SU-DHL-6 (cell line): ENCODE measurements around the gene PRDM11.

Experiments used
- H2AFZ ChIP-seq: fragments of 200-600 bp; sonication (generic); 2 replicates; pipeline ENCODE4 v1.6.1; 2014; ENCODE audit warnings: low read depth, mild to moderate bottlenecking, moderate library complexity, mixed read lengths, antibody characterized with exemption, low read length; ENCODE audit not compliant: severe bottlenecking
- H3F3A ChIP-seq: fragments of 200-600 bp; shearing (Covaris generic); 2 replicates; pipeline ENCODE4 v1.6.0; 2016; ENCODE audit warnings: antibody characterized with exemption, mild to moderate bottlenecking; ENCODE audit not compliant: insufficient read depth
- H3K27ac ChIP-seq: fragments of 200-600 bp; sonication (generic); 2 replicates; pipeline ENCODE4 v1.5.1; 2016; ENCODE audit warnings: low read depth, mild to moderate bottlenecking, low read length, moderate library complexity, mixed read lengths
- H3K27me3 ChIP-seq: fragments of 200-600 bp; sonication (generic), shearing (Covaris generic); 2 replicates; pipeline ENCODE4 v1.6.0; 2014; ENCODE audit warnings: mild to moderate bottlenecking, low read length
- H3K36me3 ChIP-seq: fragments of 200-600 bp; sonication (generic); 2 replicates; pipeline ENCODE4 v1.6.1; 2014; ENCODE audit warnings: mild to moderate bottlenecking, low read length, mixed read lengths
- H3K4me2 ChIP-seq: fragments of 300-600, 200-600 bp; shearing (Covaris generic), sonication (generic); 2 replicates; pipeline ENCODE4 v1.6.0; 2014; ENCODE audit warnings: low read length, low read depth, mild to moderate bottlenecking; ENCODE audit not compliant: poor library complexity, severe bottlenecking
- H3K4me3 ChIP-seq: fragments of 200-600 bp; sonication (generic); 2 replicates; pipeline ENCODE4 v1.5.1; 2014; ENCODE audit warnings: antibody characterized with exemption, low read length, mild to moderate bottlenecking, mixed read lengths; ENCODE audit not compliant: insufficient read depth, poor library complexity, severe bottlenecking
- H3K79me2 ChIP-seq: fragments of 200-600 bp; sonication (generic); 2 replicates; pipeline ENCODE4 v1.6.1; 2014; ENCODE audit warnings: mild to moderate bottlenecking, low read length, moderate library complexity; ENCODE audit not compliant: insufficient read depth
- H3K9ac ChIP-seq: fragments of 200-600 bp; sonication (generic); 2 replicates; pipeline ENCODE4 v1.7.0; 2014; ENCODE audit warnings: mild to moderate bottlenecking, low read length
- H3K9me2 ChIP-seq: fragments of 200-600 bp; sonication (generic); replicated peaks from 2 replicates; pipeline ENCODE4 v1.6.1; 2014; ENCODE audit warnings: low read length; ENCODE audit not compliant: insufficient read depth
- H3K9me3 ChIP-seq: fragments of 200-600 bp; sonication (generic); 2 replicates; pipeline ENCODE4 v1.6.1; 2014; ENCODE audit warnings: low read length, mixed read lengths; ENCODE audit not compliant: insufficient read depth
- H4K20me1 ChIP-seq: fragments of 200-600 bp; sonication (generic); 2 replicates; pipeline ENCODE4 v1.6.1; 2014; ENCODE audit warnings: low read depth, mild to moderate bottlenecking, antibody characterized with exemption, low read length, moderate library complexity, mixed read lengths
- CTCF ChIP-seq: fragments of 200-600 bp; sonication (generic); IDR thresholded peaks from one replicate; pipeline ENCODE4 v1.5.1; 2017; ENCODE audit warnings: antibody characterized with exemption, mild to moderate bottlenecking, low read length, moderate library complexity; ENCODE audit not compliant: insufficient read depth, poor library complexity, severe bottlenecking
- EZH2phosphoT487 ChIP-seq: fragments of 200-600 bp; sonication (generic), shearing (Covaris generic); conservative IDR thresholded peaks from 2 replicates; pipeline ENCODE4 v1.6.1; 2018; ENCODE audit warnings: mild to moderate bottlenecking, antibody characterized with exemption, low read length, moderate library complexity, mixed read lengths

The PRDM11 gene

GRCh38 chr11:45146072-45147016 is at the start of gene PRDM11:
Gene PRDM11, plus strand, starts transcription at chr11:45146639. Its CDS starts 35,128 bp downstream, at chr11:45181767.
- Histone ChIP-seq H3K4me3 (peak within 1 kb of the TSS; percentile 69), H3K79me2 (no peaks in the 10 kb centered on the region), H2AFZ (peak within 1 kb of the TSS; percentile 100), H3K9ac (peak within 1 kb of the TSS; percentile 67), H4K20me1 (no peaks in the 10 kb centered on the region), H3K27ac (0 out of 2 replicates have a peak within 1 kb of the TSS, but pooled peaks have one; percentile 26), H3K4me2 (peak within 1 kb of the TSS; percentile 98), H3K36me3 (no peaks in the 10 kb centered on the region), H3K27me3 (no peaks in the 10 kb centered on the region), H3K9me3 (no peaks in the 10 kb centered on the region), H3K9me2 (no peaks in the 10 kb centered on the region), H3F3A (no peaks in the 10 kb centered on the region)
- TF ChIP-seq CTCF: no peak

DNA sequence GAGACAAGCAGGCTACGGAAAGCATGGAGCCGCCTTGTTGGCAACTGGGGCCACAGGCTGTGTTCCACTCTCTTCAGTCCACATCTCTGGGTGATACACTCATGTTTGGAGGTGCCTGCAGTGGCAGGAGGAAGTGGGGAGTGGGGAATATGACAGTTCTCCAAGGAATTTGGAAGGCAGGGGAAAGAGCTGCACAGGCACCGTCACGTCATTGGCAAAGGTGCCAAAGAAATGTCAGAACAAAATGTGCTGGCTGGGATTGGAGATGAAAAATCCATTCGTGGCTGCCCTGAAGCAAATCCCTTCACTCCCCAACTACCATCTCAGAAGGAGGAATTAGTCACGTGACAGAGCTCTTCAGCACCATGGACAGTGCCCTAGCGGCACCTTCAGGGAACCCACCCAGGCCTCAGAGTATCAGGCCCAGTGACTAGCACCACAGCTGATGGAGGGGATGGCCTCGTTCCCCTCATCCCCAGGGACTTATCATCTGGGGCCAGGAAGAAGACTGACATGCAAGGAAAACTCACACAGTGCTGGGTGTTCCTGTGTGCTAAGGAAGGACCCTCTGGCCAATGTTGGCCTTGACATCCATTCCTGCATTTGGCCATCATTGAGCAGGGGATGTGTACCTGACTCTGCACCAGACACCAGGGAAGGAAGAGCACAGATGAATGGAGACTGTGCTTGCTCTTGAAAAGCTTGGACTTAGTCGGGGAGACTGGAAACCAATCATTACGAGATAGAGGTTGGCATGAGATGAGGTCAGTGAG is 48.5 kb upstream of the PRDM11 start:
- no peak overlapping the region for H2AFZ ChIP-seq
- no peaks in the 10 kb centered on the region for H3K79me2 ChIP-seq
- no peak overlapping the region for H3K4me2 ChIP-seq
- H3K9me2 ChIP-seq: no peaks in the 10 kb centered on the region
- no peak overlapping the region for H3K27ac ChIP-seq
- H3K9ac ChIP-seq: no peak overlapping the region
- TF ChIP-seq EZH2phosphoT487: no peak
- TF ChIP-seq CTCF: no peak
- no peaks in the 10 kb centered on the region for H4K20me1 ChIP-seq
- H3F3A ChIP-seq: no peaks in the 10 kb centered on the region
- no peaks in the 10 kb centered on the region for H3K36me3 ChIP-seq
- no peaks in the 10 kb centered on the region for H3K27me3 ChIP-seq
- no peaks in the 10 kb centered on the region for H3K9me3 ChIP-seq
- no peak overlapping the region for H3K4me3 ChIP-seq

DNA sequence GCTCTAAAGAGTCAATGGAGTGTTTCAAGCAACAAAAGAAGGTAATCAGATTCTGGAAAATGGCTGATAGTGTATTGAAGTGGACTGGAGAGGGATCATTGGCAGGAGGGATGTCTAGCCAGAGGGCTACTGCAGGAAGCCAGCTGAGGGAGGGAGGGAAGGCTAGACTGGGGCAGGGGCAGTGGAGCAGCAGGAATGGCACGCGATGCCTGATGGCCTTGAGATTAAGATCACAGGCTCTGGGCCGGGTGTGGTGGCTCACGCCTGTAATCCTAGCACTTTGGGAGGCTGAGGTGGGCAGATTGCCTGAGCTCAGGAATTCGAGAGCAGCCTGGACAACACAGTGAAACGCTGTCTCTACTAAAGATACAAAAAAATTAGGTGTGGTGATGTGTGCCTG is 47.5 kb upstream of the PRDM11 start:
- Histone ChIP-seq H3K9me3 (no peaks in the 10 kb centered on the region), H3K27ac (no peak overlapping the region), H3K4me2 (no peak overlapping the region), H3K9ac (no peak overlapping the region), H2AFZ (no peak overlapping the region), H3K4me3 (no peak overlapping the region), H3K27me3 (no peaks in the 10 kb centered on the region), H3F3A (no peaks in the 10 kb centered on the region), H3K9me2 (no peaks in the 10 kb centered on the region), H3K79me2 (no peaks in the 10 kb centered on the region), H3K36me3 (no peaks in the 10 kb centered on the region), H4K20me1 (no peaks in the 10 kb centered on the region)
- TF ChIP-seq EZH2phosphoT487 (no peak), CTCF (no peak)
